ENCODE measurements around the gene ZNF726. TPM values are rescaled to one million over a fixed set of nuclear protein-coding genes. Genes with fewer than 3 reads are reported as not detected.
"Not testable (repeated sequence)": the region's sequence is repeated elsewhere in the genome, so short reads cannot be mapped to it uniquely, and the experiment has no call there.

ZNF726 gene
- total RNA-seq, 1 donor from 2014 or later = 0.37 TPM

- no peak for DNase-seq (ENCODE audit: low read depth, low spot score)
- H3K4me1 Mint-ChIP-seq = no peaks in the 10 kb centered on the region
- TF ChIP-seq, protein P1, sequence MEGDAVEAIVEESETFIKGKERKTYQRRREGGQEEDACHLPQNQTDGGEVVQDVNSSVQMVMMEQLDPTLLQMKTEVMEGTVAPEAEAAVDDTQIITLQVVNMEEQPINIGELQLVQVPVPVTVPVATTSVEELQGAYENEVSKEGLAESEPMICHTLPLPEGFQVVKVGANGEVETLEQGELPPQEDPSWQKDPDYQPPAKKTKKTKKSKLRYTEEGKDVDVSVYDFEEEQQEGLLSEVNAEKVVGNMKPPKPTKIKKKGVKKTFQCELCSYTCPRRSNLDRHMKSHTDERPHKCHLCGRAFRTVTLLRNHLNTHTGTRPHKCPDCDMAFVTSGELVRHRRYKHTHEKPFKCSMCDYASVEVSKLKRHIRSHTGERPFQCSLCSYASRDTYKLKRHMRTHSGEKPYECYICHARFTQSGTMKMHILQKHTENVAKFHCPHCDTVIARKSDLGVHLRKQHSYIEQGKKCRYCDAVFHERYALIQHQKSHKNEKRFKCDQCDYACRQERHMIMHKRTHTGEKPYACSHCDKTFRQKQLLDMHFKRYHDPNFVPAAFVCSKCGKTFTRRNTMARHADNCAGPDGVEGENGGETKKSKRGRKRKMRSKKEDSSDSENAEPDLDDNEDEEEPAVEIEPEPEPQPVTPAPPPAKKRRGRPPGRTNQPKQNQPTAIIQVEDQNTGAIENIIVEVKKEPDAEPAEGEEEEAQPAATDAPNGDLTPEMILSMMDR (conservative IDR thresholded peaks at IDR 0.05) = no peak
- no peaks in the 10 kb centered on the region for H3K27me3 Mint-ChIP-seq (ENCODE audit: low read depth)
- H3K4me3 Mint-ChIP-seq = no peak overlapping the region
- peaks cover 15% of the 10 kb centered on the region for H3K36me3 Mint-ChIP-seq (ENCODE audit: low read depth)
- no peak overlapping the region for H3K27ac Mint-ChIP-seq (ENCODE audit: unreplicated experiment)
- H3K9me3 Mint-ChIP-seq = peaks cover 18% of the 10 kb centered on the region
These were observed 54.9 kb downstream of the ZNF726 start for GRCh38 chr19:23969630-23970029.

- H3K27ac Mint-ChIP-seq (ENCODE audit: unreplicated experiment) = no peak overlapping the region
- no peak for DNase-seq (ENCODE audit: low read depth, low spot score)
- peaks cover 20% of the 10 kb centered on the region for H3K9me3 Mint-ChIP-seq
These were observed 56.9 kb downstream of the ZNF726 start for GRCh38 chr19:23971598-23971997.

GRCh38 chr19:23972161-23972560 lies 57.5 kb downstream of the ZNF726 start:
- no peaks in the 10 kb centered on the region for H3K27me3 Mint-ChIP-seq (ENCODE audit: low read depth)
- no peaks in the 10 kb centered on the region for H3K4me1 Mint-ChIP-seq
- peaks cover 17% of the 10 kb centered on the region for H3K9me3 Mint-ChIP-seq
- peaks cover 15% of the 10 kb centered on the region for H3K36me3 Mint-ChIP-seq (ENCODE audit: low read depth)
- TF ChIP-seq, protein P1 (conservative IDR thresholded peaks at IDR 0.05) = no peak
- H3K27ac Mint-ChIP-seq (ENCODE audit: unreplicated experiment) = no peak overlapping the region
- no peak overlapping the region for H3K4me3 Mint-ChIP-seq
- DNase-seq (ENCODE audit: low read depth, low spot score) = no peak

More at GRCh38 chr19:23971598-23971997, 56.9 kb downstream of the ZNF726 start:
- Mint-ChIP-seq H3K27me3 (ENCODE audit: low read depth) (no peaks in the 10 kb centered on the region), H3K4me3 (no peak overlapping the region), H3K4me1 (no peaks in the 10 kb centered on the region), H3K36me3 (ENCODE audit: low read depth) (peaks cover 15% of the 10 kb centered on the region)
- TF ChIP-seq, protein P1 (conservative IDR thresholded peaks at IDR 0.05) = no peak

DNA sequence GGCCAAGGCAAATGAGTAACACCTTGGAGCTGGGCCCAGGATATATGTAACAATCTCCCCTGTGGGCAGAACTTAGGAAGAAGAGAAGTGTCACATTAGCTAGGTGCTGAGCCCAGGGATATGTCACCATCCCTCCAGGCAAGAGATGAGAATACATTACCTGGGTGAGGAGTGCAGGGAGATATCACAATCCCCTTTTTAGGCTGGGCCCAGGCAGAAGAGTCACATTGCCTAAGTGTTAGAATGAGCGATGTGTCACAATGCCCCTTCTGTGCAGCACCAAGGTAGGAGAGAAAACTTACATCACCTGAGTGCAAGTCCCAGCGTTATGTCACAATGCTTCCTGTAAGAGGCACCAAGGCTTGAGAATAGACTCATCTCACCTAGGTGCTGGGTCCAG lies 60.3 kb downstream of the ZNF726 start:
- TF ChIP-seq, protein P1 (conservative IDR thresholded peaks at IDR 0.05) = no peak
- peaks cover 19% of the 10 kb centered on the region for H3K36me3 Mint-ChIP-seq (ENCODE audit: low read depth)
- H3K4me3 Mint-ChIP-seq = no peak overlapping the region
- no peaks in the 10 kb centered on the region for H3K27me3 Mint-ChIP-seq (ENCODE audit: low read depth)
- no peak overlapping the region for H3K27ac Mint-ChIP-seq (ENCODE audit: unreplicated experiment)
- peaks cover 27% of the 10 kb centered on the region for H3K9me3 Mint-ChIP-seq
- no peaks in the 10 kb centered on the region for H3K4me1 Mint-ChIP-seq
- no peak for DNase-seq (ENCODE audit: low read depth, low spot score)

DNA sequence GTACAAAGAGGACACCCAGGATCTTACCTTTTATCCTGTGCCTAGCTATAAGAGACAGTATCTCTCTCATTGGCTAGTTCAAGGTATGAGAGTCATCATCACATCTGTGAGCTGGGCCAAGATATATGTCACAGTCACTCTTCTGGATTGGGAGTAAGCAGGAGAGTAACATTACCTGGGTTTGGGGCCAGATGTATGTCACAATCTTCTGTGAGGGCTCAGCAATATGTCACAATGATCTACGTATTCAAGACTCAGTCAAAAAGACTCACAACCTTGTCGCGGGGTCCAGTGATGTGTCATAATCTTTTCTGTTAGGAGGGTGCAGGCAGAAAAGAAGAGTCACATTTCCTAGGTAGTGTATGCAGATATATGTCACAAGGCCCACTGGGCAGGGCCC lies 61.9 kb downstream of the ZNF726 start:
- peaks cover 37% of the 10 kb centered on the region for H3K9me3 Mint-ChIP-seq
- H3K4me1 Mint-ChIP-seq; DNase-seq (ENCODE audit: low read depth, low spot score); H3K27me3 Mint-ChIP-seq (ENCODE audit: low read depth); H3K4me3 Mint-ChIP-seq; H3K27ac Mint-ChIP-seq (ENCODE audit: unreplicated experiment): not testable (repeated sequence)
- peaks cover 19% of the 10 kb centered on the region for H3K36me3 Mint-ChIP-seq (ENCODE audit: low read depth)

GRCh38 chr19:23977256-23977655 lies 62.6 kb downstream of the ZNF726 start:
- H3K27ac Mint-ChIP-seq (ENCODE audit: unreplicated experiment); H3K4me1 Mint-ChIP-seq; H3K4me3 Mint-ChIP-seq; H3K27me3 Mint-ChIP-seq (ENCODE audit: low read depth); DNase-seq (ENCODE audit: low read depth, low spot score): not testable (repeated sequence)
- Mint-ChIP-seq H3K9me3 (peaks cover 41% of the 10 kb centered on the region), H3K36me3 (ENCODE audit: low read depth) (peaks cover 19% of the 10 kb centered on the region)

DNA sequence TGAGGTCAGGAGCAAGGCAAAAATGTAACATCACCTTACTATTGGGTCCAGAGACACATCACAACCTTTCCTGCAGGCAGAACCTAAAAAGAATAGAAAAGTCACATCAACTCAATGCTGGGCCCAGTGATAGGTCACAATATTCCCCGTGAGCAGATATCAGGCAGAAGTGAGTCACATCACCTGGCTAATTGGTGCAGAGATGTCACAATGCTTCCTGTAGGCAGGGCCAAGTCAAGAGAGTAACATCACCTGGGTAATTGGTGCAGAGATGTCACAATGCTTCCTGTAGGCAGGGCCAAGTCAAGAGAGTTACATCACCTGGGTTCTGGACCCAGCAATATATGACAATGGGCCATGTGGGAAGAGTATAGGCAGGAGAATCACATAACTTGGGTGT lies 63.4 kb downstream of the ZNF726 start:
- TF ChIP-seq, protein P1 (conservative IDR thresholded peaks at IDR 0.05) = no peak
- Mint-ChIP-seq H3K4me3 (no peak overlapping the region), H3K9me3 (peaks cover 41% of the 10 kb centered on the region), H3K27ac (ENCODE audit: unreplicated experiment) (no peak overlapping the region), H3K36me3 (ENCODE audit: low read depth) (peaks cover 19% of the 10 kb centered on the region), H3K4me1 (no peaks in the 10 kb centered on the region), H3K27me3 (ENCODE audit: low read depth) (no peaks in the 10 kb centered on the region)
- DNase-seq (ENCODE audit: low read depth, low spot score) = no peak
